HG03108 (cell line): ENCODE data around the gene INHBA.

ENCODE experiments used
- ATAC-seq: cut with Tn5 transposase; IDR thresholded peaks from one replicate; pipeline ENCODE4 v1.9.1; 2021; ENCODE audit warnings: moderate library complexity; ENCODE audit not compliant: unreplicated experiment

Gene INHBA

GRCh38 chr7:41711283-41712064, 8.6 kb upstream of the INHBA start:
- ATAC-seq, result no peak

- no peak for ATAC-seq
Measured at GRCh38 chr7:41710838-41711237, 7.9 kb upstream of the INHBA start.

- no peak for ATAC-seq
Measured at GRCh38 chr7:41709621-41710020, 6.7 kb upstream of the INHBA start.

- ATAC-seq, result no peak
Measured at GRCh38 chr7:41708581-41709358, 5.9 kb upstream of the INHBA start.

DNA sequence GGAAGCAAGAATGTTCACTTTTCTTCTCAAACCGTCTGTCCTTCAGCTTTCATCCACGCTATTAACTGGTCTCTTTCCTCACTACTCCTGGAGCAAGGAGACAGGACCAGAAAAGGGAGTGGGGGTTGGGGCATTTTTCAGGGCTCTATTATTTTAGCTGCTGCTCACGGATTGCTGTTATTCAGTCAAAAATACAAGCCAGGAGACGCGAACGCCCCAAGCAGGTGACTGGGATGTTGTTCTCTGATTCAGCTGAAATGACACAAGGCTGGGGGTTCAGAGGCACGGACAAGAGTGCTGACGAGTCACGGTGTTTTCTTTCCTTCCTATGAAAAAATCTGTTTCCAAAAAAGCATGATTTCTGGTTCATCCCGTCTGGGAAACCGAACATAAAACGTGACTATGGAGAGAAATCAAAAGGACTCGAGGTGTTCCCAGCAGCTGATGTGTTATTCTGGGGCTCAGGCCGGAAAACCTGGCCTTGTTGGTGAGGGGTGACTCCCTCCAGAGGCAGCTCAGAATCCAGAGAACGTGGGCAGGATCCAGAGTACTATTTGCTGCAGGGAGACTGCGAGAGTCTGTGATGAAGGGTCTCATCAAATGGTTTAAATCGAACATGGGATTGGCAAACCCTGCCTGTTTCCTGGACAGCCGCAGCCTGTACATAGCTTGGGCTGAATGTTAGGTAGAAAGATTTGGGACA, 3.5 kb upstream of the INHBA start:
- ATAC-seq, result no peak

- ATAC-seq, result peak; percentile 95
Measured at GRCh38 chr7:41705109-41705901, 2.4 kb upstream of the INHBA start.

GRCh38 chr7:41701068-41701941, 1.6 kb downstream of the INHBA start:
- no peak for ATAC-seq

- ATAC-seq, result no peak
Measured at GRCh38 chr7:41700044-41700471, 2.8 kb downstream of the INHBA start.

DNA sequence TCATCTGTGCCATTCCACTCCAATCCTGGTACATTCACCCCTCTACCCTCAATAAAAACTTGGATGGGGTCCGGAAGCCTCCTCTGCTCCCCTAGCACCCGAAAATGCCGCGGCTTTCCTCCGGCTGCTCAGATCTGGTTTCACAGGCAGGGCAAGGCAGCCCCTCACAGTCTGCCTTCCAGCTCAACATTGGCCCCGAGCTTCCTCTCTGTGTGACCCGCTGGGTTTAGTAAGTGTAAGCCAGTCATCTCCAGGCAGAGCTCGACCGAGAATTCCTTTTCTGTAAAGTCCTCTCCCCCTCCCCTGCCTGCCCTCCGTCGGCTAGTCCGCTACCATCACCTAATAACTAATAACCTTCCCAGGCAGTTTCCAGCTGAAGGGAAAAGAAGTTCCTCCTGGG, 3.4 kb downstream of the INHBA start:
- no peak for ATAC-seq

DNA sequence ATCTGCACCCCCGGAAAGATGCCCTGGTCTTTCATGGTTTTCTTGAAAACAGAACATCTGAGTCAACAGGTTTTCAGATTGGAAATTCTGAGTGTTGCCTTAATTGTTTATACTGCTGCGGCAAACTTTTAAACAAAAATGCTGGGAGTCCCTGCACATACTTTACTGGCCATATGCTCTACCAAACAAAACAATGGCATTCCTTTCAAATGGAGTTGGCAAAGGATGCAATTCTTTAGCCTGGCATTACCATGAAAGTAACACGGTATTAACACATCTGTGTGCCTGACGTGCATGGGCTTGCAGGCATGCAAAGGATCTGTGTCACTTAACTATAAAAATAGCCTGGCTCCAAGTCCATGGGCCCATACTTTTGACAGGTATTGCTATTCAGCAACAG, 4.2 kb downstream of the INHBA start:
- ATAC-seq, result no peak

GRCh38 chr7:41698114-41698513, 4.8 kb downstream of the INHBA start:
- no peak for ATAC-seq

- ATAC-seq, result no peak
Measured at GRCh38 chr7:41696323-41696916, 6.5 kb downstream of the INHBA start.

- ATAC-seq, result no peak
Measured at GRCh38 chr7:41695661-41696322, 7.1 kb downstream of the INHBA start.

- ATAC-seq, result no peak
Measured at GRCh38 chr7:41694495-41694894, 8.4 kb downstream of the INHBA start.

- no peak for ATAC-seq
Measured at GRCh38 chr7:41693150-41693997, 9.5 kb downstream of the INHBA start.

GRCh38 chr7:41692251-41692650, 10.6 kb downstream of the INHBA start:
- ATAC-seq, result no peak

- ATAC-seq, result no peak
Measured at GRCh38 chr7:41691286-41692190, 11.4 kb downstream of the INHBA start.
